HL-60 (cell line): Measurements from ENCODE around the gene MAP3K21.

Experiments used
- DNase-seq, 2 experiments: peaks; one replicate each; pipeline ENCODE4 v3.0.0-alpha.2; 2010 to 2020; ENCODE audit warnings: low read depth in 1 of 2, low spot score in 1 of 2
- H3K27ac ChIP-seq: fragments of 250-450 bp; sonication (Bioruptor Pico); replicated peaks from 2 replicates; pipeline ENCODE4 v1.5.1; 2020; ENCODE audit warnings: mild to moderate bottlenecking, moderate library complexity
- H3K27me3 ChIP-seq: fragments of 250-450 bp; sonication (Bioruptor Pico); 2 replicates; pipeline ENCODE4 v1.5.1; 2021; ENCODE audit warnings: mild to moderate bottlenecking, moderate library complexity; ENCODE audit not compliant: insufficient read depth, poor library complexity, severe bottlenecking
- H3K4me3 ChIP-seq: replicated peaks from 2 replicates; pipeline ENCODE4 v1.5.1; 2011; ENCODE audit warnings: mild to moderate bottlenecking, control low read depth, low read length; ENCODE audit not compliant: insufficient read depth
- GABPA ChIP-seq: IDR thresholded peaks from 2 replicates; pipeline ENCODE4 v1.6.1; 2012; ENCODE audit warnings: low read depth
- POLR2AphosphoS5 ChIP-seq: IDR thresholded peaks from 2 replicates; pipeline ENCODE4 v1.6.1; 2012; ENCODE audit warnings: low read depth
- SPI1 ChIP-seq: IDR thresholded peaks from 2 replicates; pipeline ENCODE4 v1.6.1; 2012; ENCODE audit warnings: low read depth, mild to moderate bottlenecking, borderline replicate concordance
- long read RNA-seq: library from polyadenylated mRNA; unstranded; transcript quantifications from one replicate; pipeline ENCODE4 v2.0.0, GENCODE V29; 2020
- TF ChIP-seq, protein P1 (sequence below): IDR thresholded peaks from 2 replicates; pipeline ENCODE4 v1.6.1; 2012; ENCODE audit warnings: low read depth; ENCODE audit not compliant: insufficient replicate concordance
- TF ChIP-seq, protein P2 (sequence below): IDR thresholded peaks from one replicate; pipeline ENCODE4 v1.5.1; 2011; ENCODE audit warnings: low read length, control low read depth, inconsistent platforms; ENCODE audit not compliant: insufficient read depth

Gene MAP3K21
- long read RNA-seq, full-length matches to known transcripts: 2 of 10 reads
- long read RNA-seq, partial matches to known transcripts: 5 of 10 reads
- long read RNA-seq, other reads (novel, unspliced or antisense): 3 of 10 reads

DNA sequence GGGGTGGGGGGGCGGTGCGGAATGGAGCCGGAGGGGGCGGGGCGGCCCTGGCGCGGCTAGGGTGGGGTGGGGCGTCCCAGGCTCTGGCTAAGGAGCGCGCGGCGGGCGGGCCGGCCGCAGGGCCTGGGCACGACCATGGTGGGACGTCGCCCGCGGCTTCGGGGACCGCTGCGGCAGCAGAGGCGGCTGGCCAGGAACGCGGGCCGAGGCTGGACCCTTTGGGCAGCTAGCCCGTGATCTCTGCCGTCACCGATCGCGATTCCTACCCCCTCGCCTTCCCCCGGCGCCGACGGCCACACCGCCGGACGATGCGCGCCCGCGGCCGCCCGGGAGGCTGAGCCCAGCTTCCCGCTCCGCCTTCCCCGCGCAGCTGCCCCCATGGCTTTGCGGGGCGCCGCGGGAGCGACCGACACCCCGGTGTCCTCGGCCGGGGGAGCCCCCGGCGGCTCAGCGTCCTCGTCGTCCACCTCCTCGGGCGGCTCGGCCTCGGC is at the start of gene MAP3K21:
Gene MAP3K21 (plus strand): TSS at position 74 of the 491 bp plus-strand sequence. CDS start 305 bp downstream, at position 379.
- no peak for DNase-seq
- Histone ChIP-seq H3K27me3 (no peaks in the 10 kb centered on the region), H3K27ac (peak within 1 kb of the TSS; percentile 62), H3K4me3 (peak within 1 kb of the TSS; percentile 74)
- TF ChIP-seq GABPA: no peak
- no peak for TF ChIP-seq SPI1
- TF ChIP-seq, protein P1, sequence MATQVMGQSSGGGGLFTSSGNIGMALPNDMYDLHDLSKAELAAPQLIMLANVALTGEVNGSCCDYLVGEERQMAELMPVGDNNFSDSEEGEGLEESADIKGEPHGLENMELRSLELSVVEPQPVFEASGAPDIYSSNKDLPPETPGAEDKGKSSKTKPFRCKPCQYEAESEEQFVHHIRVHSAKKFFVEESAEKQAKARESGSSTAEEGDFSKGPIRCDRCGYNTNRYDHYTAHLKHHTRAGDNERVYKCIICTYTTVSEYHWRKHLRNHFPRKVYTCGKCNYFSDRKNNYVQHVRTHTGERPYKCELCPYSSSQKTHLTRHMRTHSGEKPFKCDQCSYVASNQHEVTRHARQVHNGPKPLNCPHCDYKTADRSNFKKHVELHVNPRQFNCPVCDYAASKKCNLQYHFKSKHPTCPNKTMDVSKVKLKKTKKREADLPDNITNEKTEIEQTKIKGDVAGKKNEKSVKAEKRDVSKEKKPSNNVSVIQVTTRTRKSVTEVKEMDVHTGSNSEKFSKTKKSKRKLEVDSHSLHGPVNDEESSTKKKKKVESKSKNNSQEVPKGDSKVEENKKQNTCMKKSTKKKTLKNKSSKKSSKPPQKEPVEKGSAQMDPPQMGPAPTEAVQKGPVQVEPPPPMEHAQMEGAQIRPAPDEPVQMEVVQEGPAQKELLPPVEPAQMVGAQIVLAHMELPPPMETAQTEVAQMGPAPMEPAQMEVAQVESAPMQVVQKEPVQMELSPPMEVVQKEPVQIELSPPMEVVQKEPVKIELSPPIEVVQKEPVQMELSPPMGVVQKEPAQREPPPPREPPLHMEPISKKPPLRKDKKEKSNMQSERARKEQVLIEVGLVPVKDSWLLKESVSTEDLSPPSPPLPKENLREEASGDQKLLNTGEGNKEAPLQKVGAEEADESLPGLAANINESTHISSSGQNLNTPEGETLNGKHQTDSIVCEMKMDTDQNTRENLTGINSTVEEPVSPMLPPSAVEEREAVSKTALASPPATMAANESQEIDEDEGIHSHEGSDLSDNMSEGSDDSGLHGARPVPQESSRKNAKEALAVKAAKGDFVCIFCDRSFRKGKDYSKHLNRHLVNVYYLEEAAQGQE: no peak
- peak; percentile 72 for TF ChIP-seq POLR2AphosphoS5

DNA sequence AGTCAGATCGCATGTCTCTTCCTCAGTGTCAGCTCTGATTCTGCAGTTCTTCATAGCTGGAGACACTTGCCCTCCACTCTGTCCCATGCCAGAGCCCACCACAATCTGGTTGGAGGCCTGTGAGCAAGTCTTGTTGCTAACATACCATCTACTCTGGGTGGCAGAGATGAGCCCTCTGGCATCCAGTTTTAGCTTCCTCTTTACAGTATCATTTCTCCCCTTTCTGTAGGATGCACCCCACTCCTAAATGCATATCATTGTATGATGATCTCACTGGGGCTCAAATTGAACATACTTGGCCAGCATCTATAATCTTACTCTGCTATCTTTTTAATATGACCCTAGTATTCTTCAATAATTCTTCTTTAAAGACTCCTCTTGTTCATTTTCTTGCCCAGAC is 48.9 kb upstream of the MAP3K21 start:
- no peak overlapping the region for H3K4me3 ChIP-seq
- no peak overlapping the region for H3K27ac ChIP-seq
- H3K27me3 ChIP-seq: no peaks in the 10 kb centered on the region
- TF ChIP-seq GABPA (no peak), POLR2AphosphoS5 (no peak), SPI1 (no peak)
- TF ChIP-seq, protein P2, sequence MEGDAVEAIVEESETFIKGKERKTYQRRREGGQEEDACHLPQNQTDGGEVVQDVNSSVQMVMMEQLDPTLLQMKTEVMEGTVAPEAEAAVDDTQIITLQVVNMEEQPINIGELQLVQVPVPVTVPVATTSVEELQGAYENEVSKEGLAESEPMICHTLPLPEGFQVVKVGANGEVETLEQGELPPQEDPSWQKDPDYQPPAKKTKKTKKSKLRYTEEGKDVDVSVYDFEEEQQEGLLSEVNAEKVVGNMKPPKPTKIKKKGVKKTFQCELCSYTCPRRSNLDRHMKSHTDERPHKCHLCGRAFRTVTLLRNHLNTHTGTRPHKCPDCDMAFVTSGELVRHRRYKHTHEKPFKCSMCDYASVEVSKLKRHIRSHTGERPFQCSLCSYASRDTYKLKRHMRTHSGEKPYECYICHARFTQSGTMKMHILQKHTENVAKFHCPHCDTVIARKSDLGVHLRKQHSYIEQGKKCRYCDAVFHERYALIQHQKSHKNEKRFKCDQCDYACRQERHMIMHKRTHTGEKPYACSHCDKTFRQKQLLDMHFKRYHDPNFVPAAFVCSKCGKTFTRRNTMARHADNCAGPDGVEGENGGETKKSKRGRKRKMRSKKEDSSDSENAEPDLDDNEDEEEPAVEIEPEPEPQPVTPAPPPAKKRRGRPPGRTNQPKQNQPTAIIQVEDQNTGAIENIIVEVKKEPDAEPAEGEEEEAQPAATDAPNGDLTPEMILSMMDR: no peak
- TF ChIP-seq, protein P1: no peak
- no peak for DNase-seq

DNA sequence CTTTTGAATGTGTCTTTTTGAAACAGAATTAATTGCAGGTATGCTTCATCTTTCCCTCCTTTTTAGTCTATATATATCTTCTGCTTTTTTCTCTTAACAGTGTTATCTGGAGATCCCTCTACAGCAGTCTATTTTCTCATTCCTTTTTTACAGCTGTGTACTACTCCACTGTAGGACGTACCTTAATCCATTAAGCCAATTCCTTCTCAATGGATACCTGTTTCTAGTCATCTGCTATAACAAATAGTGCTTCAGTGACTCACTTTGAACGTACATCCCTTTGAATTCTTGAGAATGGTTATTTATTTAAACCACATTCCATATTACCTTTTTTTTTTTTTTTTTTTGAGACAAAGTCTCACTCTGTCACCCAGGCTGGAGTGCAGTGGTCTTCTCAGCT is 47.6 kb upstream of the MAP3K21 start:
- Histone ChIP-seq H3K27ac (no peak overlapping the region), H3K4me3 (no peak overlapping the region), H3K27me3 (no peaks in the 10 kb centered on the region)
- TF ChIP-seq GABPA (no peak), SPI1 (no peak), POLR2AphosphoS5 (no peak)
- TF ChIP-seq, protein P1: no peak
- TF ChIP-seq, protein P2: no peak
- DNase-seq: no peak
